GM12801 (cell line): Measurements from ENCODE around the gene DNAH3.

Experiments
- CTCF ChIP-seq: IDR thresholded peaks from one replicate; pipeline ENCODE4 v1.5.1; 2011; ENCODE audit warnings: control low read depth; ENCODE audit not compliant: insufficient read length; ENCODE audit errors: extremely low read depth

The DNAH3 gene

GRCh38 chr16:20941636-20941926 lies 209.1 kb downstream of the DNAH3 start:
- no peak for TF ChIP-seq CTCF

- no peak for TF ChIP-seq CTCF
Observed at GRCh38 chr16:20940871-20941635, 209.6 kb downstream of the DNAH3 start.

DNA sequence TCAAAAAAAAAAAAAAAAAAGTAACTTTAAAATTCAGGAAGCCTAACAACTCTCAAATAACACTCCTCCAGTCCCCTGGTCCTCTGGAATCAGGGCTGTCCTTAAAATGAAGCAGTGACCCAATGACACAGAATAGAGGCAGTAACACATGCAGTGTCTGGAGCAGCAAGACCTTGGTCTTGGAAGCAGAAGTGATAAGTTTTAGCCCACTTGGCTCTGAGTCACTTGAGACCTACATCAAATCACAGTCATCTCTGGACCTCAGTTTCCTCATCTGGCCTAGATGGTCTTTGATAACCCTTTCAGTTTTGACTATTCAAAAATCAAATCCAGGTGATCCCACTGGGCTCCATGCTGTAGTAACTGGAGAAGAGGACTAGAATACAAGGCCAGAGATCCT lies 211.0 kb downstream of the DNAH3 start:
- TF ChIP-seq CTCF, result no peak

DNA sequence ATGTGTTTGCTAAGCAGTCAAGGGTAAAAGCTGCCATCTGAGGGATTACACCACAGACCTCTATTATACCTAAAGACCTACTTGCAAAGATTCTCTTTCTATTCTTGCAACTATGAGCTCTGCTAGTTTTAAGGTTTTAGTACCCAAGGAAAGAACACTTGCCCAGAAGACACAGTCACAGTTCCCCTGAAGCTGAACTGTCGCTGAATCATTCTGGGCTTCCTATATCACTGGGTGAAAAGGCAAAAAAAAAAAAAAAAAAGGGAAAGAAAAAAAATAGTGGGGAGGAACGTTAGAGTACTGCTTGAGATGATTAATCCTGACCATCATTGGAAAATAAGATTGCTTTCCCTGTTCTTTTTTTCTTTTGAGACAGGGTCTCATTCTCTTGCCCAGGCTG lies 212.2 kb downstream of the DNAH3 start:
- TF ChIP-seq CTCF, result no peak

DNA sequence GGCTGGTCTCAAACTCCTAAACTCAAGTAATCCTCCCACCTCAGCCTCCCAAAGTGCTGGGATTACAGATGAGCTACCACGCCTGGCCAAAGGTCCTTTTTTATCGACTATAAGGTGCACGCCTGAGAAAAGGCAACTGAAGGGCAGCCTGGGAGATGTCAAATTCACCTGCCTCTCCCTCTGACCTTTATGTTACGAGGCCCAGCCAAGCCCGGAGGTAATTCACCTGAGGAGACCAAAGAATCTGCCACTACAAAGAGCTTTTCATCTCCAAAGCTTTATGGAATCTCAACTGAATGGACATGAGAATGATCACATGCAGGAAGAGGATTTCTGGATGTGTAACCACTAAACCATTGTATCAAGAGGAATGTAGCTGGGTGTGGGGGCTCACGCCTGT lies 212.9 kb downstream of the DNAH3 start:
- TF ChIP-seq CTCF, result no peak

- no peak for TF ChIP-seq CTCF
Observed at GRCh38 chr16:20933589-20933988, 217.1 kb downstream of the DNAH3 start.

- TF ChIP-seq CTCF, result no peak
Observed at GRCh38 chr16:20931066-20931600, 219.5 kb downstream of the DNAH3 start.
